Measurements from ENCODE around the gene SBNO2. TPM values are rescaled to one million over a fixed set of nuclear protein-coding genes. Genes with fewer than 3 reads are reported as not detected.
A peak's percentile ranks its signal among the peaks of the same experiment; 100 is the strongest.

SBNO2 gene
- total RNA-seq, 4 donors from 2014 or later = 22.8 to 69.0 (median 25.5) TPM

DNA sequence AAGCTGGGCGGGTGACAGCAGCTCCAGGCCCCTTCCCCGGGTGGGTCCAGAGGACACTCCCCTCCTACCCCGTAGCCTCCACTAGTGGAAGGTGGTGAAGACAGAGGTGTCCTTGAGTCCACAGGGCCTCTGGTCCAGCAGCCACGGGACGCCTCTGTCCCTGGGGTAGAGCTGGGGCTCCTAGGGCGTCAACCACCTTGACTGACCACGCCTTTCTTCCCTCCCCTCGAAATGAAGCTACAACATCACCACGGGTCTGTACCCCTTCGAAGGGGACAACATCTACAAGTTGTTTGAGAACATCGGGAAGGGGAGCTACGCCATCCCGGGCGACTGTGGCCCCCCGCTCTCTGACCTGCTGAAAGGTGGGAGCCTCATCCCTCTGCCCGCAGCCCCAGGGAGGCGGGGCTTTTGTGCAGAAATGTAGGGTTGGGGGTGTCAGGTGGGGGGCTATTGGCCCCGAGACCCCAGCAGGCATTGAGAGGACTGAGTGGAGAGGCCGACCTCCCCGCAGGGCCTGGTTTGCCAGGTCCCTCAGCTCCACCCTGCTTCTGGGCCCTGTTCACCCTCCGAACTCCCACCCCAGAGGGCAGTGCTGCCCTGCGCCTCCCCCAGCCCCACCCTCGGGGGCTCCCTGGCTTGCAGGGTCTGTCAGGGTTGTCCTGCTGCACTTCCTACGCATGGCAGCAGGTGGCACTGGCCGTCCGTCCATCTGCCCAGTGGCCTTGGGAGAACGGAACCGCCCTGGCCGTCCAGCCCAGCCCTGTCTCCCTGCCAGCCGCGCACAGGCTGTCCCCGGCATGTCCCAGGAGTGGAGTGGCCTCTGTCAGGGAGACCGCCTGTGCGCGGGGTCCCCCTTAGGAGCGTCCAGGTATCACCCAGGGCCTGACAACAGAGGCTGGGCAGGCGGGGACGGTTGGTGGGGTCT, 47.2 kb upstream of the SBNO2 start:
- DNase-seq = peak; percentile 30 to 44
- H3K4me1 ChIP-seq = peaks cover 0 to 17% of the 10 kb centered on the region in 2 donors
- H3K36me3 ChIP-seq = peaks cover 40 to 49% of the 10 kb centered on the region in 2 donors
- H3K27ac ChIP-seq = no peak overlapping the region
- no peaks in the 10 kb centered on the region for H3K9me3 ChIP-seq
- H3K4me3 ChIP-seq (replicated peaks in 1 of 3) = no peak overlapping the region
- 78 to 89% methylated on average over 18 to 35 of the region's 38 CpGs for WGBS, 2 donors
- TF ChIP-seq POLR2A (IDR thresholded peaks at IDR 0.05) (no peak), CTCF (IDR thresholded peaks at IDR 0.05) (peak in 5 of 6 experiments; percentile 18 to 55 (median 25))
- no peaks in the 10 kb centered on the region for H3K27me3 ChIP-seq
- intact Hi-C loops (cut with DNase I) = no loop called here

DNA sequence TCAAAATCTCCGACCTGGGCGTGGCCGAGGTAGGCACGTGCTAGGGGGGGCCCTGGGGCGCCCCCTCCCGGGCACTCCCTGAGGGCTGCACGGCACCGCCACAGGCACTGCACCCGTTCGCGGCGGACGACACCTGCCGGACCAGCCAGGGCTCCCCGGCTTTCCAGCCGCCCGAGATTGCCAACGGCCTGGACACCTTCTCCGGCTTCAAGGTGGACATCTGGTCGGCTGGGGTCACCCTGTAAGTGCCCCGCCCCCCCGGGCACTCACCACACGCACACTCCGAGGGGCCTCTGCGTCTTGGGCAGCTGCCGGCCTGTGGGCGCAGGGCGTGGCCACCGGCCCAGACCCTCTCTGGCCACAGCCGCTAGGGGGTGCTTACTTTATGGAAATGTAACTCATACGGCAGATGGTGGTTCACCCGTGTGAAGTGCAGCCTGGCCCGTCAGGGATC, 46.4 kb upstream of the SBNO2 start:
- DNase-seq = no peak
- no peak overlapping the region for H3K4me3 ChIP-seq (replicated peaks in 1 of 3)
- TF ChIP-seq CTCF (IDR thresholded peaks at IDR 0.05) (no peak), POLR2A (IDR thresholded peaks at IDR 0.05) (no peak)
- 92 to 100% methylated on average over 2 to 7 of the region's 33 CpGs for WGBS, 2 donors
- no peaks in the 10 kb centered on the region for H3K9me3 ChIP-seq
- peaks cover 40 to 43% of the 10 kb centered on the region in 2 donors for H3K36me3 ChIP-seq
- H3K27ac ChIP-seq = no peak overlapping the region
- intact Hi-C loops (cut with DNase I) = no loop called here
- H3K27me3 ChIP-seq = no peaks in the 10 kb centered on the region
- H3K4me1 ChIP-seq = peaks cover 6 to 24% of the 10 kb centered on the region in 2 donors

DNA sequence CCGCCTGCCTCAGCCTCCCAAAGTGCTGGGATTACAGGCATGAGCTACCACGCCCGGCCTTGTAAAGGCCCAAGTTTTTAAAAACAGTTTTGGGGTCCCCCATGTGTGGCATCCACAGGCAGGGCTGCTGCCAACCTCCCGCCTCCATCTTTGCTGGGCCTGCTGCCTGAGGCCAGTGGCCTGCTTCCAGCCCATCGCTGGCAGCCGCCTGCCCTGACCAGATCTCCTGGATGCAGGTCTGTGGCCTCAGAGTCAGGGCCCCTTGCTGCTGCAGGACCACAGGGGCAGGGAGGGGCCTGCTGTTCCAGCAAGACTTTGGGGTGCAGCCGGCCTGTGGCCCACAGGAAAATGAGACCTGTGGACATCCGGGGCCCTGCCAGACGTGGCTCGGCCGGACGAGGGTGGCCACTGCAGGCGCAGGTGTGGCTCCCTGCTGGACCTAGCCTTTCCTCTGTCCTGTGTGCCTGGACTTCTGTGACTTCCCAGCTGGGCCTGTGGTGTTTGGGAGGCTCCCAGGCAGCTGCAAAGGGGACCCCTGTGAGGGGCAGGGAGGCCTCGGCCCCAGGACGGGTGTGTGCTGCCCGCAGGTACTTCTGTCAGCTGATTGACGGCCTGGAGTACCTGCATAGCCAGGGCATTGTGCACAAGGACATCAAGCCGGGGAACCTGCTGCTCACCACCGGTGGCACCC, 45.9 kb upstream of the SBNO2 start:
- peaks cover 40 to 43% of the 10 kb centered on the region in 2 donors for H3K36me3 ChIP-seq
- no peaks in the 10 kb centered on the region for H3K9me3 ChIP-seq
- no peak overlapping the region for H3K4me3 ChIP-seq (replicated peaks in 1 of 3)
- 91 to 94% methylated on average over 10 to 16 of the region's 19 CpGs for WGBS, 2 donors
- no peak overlapping the region for H3K27ac ChIP-seq
- intact Hi-C loops (cut with DNase I) = no loop called here
- H3K4me1 ChIP-seq = peaks cover 12 to 30% of the 10 kb centered on the region in 2 donors
- DNase-seq = no peak
- no peaks in the 10 kb centered on the region for H3K27me3 ChIP-seq
- no peak for TF ChIP-seq POLR2A (IDR thresholded peaks at IDR 0.05)
- no peak for TF ChIP-seq CTCF (IDR thresholded peaks at IDR 0.05)

- TF ChIP-seq CTCF (IDR thresholded peaks at IDR 0.05) (no peak), POLR2A (IDR thresholded peaks at IDR 0.05) (no peak)
- H3K4me1 ChIP-seq = peaks cover 21 to 40% of the 10 kb centered on the region in 2 donors
These were observed 44.9 kb upstream of the SBNO2 start for GRCh38 chr19:1218751-1219567.

More at GRCh38 chr19:1218751-1219567, 44.9 kb upstream of the SBNO2 start:
- Histone ChIP-seq H3K4me3 (replicated peaks in 1 of 3) (no peak overlapping the region), H3K27ac (peak overlapping the region in 2 of 3 donors; percentile 28 to 39), H3K27me3 (no peaks in the 10 kb centered on the region), H3K9me3 (no peaks in the 10 kb centered on the region), H3K36me3 (peaks cover 35 to 36% of the 10 kb centered on the region in 2 donors)
- intact Hi-C loops (cut with DNase I) = no loop called here
- 86 to 95% methylated on average over 20 to 35 of the region's 37 CpGs for WGBS, 2 donors
- no peak for DNase-seq
